HG03280 (cell line): ENCODE results near the gene FPGT.
"Not testable (repeated sequence)": the region's sequence is repeated elsewhere in the genome, so short reads cannot be mapped to it uniquely, and the experiment has no call there.

ENCODE experiments used
- ATAC-seq: cut with Tn5 transposase; IDR thresholded peaks from one replicate; pipeline ENCODE4 v1.9.1; 2021; ENCODE audit warnings: mild to moderate bottlenecking, moderate library complexity; ENCODE audit not compliant: unreplicated experiment

FPGT gene

GRCh38 chr1:74253243-74253824 is 55.3 kb downstream of the FPGT start:
- ATAC-seq, result not testable (repeated sequence)
